Left forelimb (tissue), 1 donor: ENCODE measurements around the gene CACNA2D3.

Experiments
- DNase-seq: peaks from one replicate; pipeline ENCODE4 v3.0.0-alpha.2; 2018; ENCODE audit warnings: low spot score

Gene CACNA2D3

DNA sequence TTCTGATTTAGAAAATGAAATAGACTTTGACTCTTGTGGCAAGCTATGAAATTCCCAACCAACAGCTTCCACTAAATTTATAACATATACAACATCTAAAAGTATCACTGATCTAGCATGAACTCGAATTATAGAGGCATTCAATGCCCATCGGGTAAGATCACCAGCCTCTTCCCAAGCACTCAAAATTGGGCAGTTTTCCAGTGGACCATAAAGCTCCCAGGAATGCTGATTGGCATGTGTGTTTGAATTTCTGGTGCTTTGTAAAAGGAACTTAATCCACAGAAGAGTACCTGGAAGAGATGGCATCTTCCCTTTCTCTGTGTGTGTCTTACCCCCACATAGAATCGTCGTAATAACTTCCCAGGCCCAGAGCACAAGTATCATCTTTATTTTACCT lies 795.5 kb downstream of the CACNA2D3 start:
- no peak for DNase-seq

DNA sequence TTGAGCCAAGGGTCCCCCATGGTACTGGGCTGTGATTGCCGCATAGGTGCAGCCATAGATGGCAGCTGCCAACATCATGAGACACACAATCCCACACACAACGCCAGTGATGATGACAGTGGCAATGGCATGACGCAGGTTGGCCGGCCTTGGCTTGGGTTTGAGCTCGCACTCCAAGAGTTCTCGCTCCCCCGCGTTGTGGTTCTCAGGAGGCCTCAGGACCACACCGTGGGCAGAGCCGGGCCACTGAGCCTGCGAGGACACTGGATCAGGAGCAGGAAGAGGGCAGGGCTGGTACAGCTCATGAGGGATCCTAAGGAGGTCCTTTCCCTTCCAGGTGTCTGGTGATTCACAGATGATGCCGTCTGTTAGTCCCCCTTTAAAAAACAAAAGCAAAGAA lies 796.2 kb downstream of the CACNA2D3 start:
- no peak for DNase-seq

DNA sequence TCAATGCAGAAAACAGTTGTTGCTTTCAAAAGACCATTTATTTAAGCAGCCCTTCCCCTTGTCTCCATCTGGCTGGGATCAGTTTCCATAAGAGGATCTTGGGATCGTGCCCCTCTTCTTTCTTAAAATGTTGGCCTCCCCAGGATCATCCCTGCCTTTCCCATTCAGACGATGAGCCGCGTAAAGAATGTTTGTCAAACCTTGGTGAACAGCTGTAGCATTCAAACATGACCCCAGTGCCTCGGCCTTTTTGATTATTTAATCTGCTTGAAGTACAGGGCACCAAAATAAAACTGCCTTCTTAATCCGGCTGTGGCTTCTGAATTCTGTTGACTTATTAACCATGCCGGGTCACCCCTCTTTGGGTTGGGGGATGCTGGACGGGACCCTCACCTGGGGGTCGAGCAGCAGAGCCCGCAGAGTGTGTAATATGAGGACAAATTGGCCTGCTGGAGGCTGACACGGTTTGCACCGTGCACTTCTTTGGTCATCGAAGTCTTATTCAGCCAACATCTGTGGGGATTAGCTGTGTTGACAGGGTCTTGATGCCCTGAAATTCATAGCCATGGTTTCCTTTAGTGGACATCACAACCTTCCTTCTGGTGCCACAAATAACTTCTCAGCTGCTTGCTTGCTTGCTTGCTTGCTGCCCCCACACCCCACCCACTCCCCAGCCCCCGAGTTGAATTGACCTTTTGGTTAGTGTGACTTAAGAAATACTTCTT lies 805.9 kb downstream of the CACNA2D3 start, which contains the start of gene LRTM1:
Gene LRTM1, minus strand, starts transcription at position 14 of the 725 bp plus-strand sequence. CDS start 148 bp downstream, outside the sequence.
- no peak for DNase-seq

DNA sequence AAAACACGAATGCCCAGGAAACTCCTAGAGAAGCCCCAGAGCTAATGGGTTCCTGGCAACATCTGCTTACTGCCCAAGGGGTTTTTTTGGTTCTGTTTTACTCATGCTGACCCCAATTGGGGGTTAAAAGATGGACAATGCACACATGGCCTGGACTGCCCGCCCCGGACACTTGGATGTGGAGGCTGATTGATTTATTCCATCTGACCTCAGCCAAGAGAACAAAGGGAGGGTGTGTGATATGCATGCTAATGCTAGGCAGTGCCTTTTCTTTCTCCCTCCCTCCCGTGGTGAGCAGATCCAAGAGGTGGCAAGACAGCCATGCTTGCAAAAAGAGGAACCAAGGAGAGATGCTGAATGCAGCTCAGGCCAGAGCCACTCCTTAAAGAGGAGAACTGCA lies 808.8 kb downstream of the CACNA2D3 start:
- no peak for DNase-seq

DNA sequence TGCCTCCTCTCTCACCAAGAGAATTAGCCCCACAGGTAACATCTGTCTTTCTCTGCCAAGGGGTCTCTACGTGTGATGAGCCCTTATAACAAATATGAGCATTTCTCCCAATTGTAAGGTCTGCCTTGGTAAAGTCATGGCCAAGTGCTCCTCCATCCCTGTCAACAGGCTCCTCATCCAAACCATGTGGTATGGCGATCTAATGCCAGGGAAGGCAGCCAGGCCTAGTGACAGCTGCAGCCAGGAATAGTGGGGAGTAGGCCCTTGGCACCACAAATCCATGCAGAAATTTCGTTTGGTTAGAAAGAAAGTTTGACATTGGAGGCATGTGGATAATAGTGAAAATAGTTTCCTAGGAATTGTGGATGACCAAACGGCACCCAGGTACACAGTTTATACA lies 810.3 kb downstream of the CACNA2D3 start:
- no peak for DNase-seq

DNA sequence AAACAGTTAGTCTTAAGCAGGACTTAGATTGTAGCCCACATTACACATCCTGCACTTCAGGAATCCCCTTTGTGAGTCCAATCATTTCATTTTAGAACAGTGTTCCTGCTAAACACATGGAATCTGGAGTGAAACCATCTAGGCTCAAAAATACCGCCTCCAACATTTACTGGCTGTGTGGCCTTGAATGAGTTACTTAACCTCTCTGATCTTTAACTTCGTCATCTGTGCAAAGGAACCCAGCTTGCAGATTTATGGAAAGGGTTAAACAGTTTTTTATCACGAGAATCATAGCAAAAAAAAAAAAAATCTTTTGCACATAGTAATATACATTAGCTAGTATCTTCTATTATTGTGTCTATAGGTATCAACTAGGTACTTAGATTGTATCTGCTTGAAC lies 813.5 kb downstream of the CACNA2D3 start:
- no peak for DNase-seq

DNA sequence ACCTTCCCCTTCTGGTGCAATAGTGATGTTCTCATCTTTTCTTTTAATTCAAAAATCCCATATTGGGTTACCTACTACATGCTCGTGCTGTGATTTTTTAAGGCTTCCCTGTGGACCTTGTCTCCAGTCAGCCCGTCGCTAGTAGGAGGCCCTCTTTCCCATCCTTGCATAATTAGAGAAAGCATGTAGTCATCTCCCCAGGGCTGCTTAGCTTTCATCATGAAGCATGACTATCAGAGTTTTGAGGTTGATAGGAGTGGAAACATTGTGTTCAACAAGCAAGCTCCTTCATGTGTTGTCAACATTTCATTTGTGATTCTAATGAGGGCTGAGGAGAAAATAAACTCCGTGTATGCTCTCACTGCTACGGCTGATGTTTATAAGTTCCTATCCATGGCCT lies 814.2 kb downstream of the CACNA2D3 start:
- no peak for DNase-seq

DNA sequence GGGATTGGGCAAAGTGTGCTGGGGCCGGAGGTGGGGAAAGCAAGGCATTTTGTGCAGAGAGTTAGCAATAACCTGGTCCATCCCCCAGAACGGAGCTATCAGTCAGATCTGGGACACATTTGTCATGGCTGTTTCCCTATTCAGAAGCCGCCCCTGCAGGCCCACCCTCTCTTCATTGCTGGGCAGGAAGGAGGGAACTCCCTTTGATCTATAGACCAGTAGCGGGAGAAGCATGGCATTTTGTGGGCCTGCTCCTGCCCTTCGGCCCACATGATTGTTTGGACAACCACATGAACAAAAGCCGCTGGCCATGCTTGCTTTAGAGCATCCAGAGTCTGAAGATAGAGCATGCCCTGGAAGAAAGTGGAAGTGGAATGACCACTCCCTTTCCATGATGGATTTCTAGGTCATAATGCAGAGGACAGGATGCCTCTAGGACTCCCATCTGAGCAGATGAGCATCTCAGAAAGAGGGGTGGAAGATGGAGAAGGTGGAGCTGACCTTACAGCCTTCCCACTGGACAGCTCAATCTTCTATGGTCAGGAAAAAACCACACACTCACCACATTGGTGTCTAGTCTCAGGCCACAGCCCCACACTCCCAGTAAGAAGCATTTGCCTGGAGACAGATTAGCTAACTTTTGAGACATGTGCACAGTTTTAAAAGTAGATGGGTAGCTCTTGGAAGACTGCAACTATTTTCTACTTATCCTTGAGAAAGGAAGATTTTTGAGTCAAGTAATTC lies 817.4 kb downstream of the CACNA2D3 start:
- no peak for DNase-seq

DNA sequence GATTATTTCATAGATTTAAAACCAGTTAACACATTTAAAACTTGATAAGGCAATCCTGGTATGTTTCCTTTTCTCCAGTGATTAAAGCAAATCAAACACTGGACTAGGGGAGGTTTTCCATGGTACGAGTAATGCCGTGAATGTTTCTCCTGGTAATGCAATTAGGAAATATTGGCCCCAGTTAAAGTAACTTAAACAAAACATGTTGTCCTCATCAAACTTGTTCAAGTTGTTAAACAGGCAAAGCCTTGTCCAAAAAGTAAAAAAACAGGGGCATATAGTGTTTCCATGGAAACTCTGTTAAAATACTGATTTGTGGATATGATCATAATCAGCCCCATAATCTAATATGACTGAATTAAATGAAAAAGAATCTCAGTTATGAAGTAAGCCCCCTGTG lies 818.6 kb downstream of the CACNA2D3 start:
- no peak for DNase-seq

DNA sequence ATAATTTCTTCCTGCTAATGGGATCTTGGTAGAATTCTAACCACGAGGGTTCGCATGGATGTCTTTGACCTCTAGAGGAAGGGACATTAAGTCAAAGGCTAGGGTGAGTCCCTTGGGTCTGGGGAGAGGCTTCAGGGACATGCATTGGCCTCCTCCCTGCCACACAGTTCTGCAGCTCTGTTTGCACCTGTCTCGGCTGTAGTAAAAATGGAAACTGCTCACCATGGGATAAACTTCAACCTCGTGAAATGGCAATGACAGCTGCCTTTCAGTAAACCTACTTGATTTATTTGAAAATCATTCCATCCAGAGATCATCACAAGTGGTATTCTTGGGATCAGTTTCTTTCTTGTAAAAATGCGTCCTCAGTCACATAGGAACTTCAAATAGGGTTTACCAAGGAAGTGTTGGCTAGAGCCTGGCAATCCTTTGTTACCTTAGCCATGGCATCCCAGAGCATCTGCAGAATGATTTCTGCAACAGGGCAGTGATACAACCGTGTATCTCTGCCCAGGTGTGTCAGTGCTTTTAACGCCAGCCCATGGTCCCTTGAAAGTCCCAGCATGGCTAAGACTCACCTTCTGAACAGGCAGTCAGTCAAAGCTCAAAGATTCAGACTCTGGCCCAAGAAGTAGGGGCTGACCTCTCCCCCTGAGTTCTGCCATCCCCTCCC lies 819.5 kb downstream of the CACNA2D3 start:
- DNase-seq: no peak

DNA sequence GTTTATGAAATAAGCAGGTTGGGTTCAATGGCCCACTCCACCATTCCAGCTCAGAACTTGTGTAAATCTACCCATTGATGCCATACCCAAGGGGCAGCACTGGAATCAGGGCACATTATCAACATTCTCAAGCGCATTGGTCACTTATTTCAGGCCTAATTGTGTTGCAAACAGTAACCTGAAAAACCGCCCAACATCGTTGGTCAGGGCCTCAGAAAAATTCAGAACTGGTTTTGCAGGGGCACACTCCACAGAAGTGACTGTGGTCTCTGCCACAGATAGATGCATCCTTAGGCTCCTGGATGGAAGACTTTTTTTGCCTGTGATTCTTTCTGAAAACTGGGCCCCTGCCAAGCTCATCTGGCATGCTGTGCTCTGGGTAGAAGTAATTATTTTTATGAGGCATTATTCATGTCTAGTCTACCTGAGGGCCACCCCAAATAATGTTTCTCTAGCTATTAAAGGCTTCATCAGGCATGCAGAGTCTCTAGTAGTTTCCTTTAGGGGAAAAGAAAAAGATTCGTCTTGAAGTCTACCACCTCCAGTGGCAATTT lies 827.2 kb downstream of the CACNA2D3 start:
- DNase-seq: no peak

DNA sequence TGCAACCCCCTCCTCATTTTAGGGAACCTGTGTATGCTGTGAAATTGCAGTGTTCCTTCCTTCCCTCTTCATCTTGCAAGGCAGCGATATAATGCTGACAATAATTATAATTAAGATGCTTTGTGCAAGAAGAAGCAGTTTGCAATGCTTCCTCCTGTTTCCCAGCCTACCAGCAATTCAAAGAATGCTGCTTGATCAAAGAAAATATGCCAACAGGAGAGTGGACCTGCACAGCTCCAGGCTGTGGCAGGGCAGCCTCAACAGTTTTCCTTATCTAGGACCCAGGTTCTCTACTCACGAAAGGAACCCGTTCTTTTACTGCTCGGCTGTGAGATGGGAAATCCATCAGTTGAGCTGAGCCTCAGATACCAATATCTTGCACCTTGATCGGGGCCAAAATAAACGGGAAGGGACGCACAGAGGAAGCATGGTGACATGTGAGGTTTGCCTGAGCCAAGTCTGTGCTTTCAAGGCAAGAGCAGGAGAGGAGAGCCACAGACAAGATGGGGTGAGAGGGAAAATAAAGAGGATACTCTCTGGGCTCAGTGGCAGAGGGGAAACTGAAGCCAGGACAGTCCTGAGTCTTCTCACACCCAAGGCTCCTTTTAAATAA lies 828.1 kb downstream of the CACNA2D3 start:
- no peak for DNase-seq

DNA sequence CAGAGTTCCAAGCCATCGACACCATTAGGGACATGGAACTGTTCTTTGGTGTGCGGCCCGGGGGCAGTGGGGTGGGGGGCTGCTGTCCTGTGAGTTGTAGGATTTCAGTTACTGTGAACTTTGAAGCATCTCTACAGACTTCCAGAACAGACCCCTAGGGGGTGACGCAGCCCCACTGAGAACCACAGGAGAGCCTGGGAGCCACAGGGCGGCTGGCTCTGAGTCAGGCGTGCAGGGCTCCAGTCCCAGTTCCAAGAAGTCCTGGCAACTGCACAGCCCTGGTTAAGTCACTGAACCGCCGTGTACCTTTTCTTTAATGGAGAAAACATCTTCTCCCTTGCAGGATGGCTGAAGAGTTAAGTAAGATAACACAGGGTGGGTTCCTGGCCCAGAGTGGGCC lies 829.1 kb downstream of the CACNA2D3 start:
- peak; percentile 76 for DNase-seq

DNA sequence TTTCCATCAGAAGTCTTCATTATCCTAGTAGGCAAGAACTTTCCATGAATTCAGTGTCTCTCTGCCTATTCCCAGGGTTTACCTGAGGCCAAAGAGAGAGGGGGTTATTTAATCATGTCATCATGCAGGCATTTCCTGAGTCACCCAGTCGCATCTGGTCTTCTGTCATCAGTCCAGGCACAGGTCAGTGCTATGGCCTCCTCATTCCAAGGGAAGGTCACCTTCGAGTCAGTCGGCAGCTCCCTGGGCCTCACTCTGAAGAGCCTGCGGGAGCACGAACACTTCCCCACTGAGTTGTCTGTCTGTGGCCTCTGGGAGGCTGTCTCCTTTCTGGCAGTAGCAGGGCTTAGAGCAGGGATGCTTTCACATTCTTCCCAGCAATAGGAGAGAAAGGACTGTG lies 831.7 kb downstream of the CACNA2D3 start:
- no peak for DNase-seq

DNA sequence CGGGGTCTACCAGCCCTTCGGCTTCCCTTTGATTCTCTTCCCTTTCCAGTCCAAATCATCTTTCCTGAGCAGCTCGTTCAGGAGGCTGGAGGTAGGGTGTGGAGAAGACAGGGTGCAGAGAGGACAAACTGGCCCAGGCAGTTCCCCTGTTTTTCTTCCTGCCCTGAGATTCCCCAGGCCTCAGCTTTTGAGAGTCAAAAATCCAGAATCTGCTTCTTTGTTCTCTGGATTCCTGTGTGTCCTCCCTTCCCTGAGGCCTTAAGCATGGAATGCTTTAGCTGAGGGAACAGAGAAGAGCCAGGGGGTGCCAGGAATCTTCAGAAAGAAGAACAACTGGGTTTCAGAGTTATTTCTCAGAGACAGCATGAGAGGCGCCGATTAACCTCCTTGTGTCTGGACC lies 832.2 kb downstream of the CACNA2D3 start:
- no peak for DNase-seq

DNA sequence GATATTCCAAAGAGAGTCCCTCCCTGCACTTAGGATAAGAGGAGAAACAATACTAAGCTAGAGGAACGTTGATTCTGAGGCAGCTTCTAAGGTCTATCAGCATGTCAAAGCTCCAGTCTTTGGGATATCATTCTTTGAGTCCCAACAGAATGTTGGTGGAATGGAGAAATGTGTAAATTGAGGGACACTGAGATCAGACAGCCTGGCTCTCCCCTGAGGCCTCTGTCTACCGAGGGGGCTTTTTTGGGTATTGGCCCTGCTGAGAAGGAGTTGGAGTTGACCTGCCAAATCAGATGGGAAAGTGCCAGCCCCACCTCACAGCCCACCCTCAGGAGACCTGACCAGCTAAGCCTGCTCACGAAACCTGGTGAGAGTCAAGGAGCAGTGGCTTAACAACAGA lies 833.1 kb downstream of the CACNA2D3 start:
- DNase-seq: no peak

DNA sequence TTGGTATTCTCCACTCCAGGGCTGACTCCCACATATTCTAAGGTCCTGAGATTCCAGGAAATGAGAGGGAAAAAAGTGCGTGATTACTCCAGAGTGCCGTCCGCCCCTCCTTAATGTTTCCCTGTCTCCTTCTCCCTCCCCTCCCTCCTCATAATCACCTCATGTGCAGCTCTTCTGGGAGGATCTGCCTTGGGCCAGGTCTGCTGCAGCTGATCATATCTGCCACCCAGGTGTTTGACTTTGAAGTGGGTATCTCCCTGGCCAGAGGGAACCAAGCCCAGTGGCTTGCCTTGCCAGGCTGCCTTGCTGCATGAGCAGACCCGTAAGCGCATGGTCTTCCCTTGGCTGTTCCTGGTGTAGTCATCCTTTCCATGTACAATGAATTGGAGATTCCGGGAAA lies 833.6 kb downstream of the CACNA2D3 start:
- DNase-seq: no peak

DNA sequence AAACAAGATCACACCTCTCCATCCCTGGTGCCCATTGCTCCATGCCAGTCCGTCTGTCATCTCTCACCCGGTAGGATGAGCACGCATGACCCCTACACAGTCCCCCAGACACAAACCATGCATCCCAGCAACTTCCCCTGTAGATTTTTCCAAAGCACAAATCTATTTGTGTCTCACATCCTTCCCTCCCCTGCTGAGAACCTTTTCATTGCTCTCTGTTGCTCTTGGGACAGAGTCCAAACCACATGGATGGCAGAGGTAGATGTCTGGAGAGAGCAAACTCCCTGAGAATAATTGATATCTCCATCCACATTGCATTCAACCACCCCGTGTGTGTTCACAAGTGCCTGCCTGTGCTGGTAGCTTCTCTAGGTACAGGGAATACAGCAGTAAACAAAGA lies 835.4 kb downstream of the CACNA2D3 start:
- no peak for DNase-seq

DNA sequence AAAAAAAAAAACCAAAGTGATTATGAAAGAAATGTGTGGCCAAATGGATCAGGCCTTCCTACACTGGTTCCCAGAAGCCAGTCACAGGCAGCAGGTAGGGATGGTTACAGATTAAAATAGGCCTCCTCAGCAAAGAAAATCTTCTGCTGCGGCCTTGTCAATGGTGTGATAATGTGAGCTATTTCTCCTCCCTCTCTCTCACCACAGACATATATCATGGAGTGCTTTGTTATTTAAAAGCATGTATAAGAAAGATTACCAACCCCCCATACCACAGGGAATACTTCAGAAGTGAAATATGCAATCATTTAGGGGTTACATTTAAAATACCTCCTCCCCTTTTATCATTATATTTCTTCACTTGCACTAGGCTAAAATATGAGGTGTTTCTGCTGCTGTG lies 837.7 kb downstream of the CACNA2D3 start:
- DNase-seq: no peak

DNA sequence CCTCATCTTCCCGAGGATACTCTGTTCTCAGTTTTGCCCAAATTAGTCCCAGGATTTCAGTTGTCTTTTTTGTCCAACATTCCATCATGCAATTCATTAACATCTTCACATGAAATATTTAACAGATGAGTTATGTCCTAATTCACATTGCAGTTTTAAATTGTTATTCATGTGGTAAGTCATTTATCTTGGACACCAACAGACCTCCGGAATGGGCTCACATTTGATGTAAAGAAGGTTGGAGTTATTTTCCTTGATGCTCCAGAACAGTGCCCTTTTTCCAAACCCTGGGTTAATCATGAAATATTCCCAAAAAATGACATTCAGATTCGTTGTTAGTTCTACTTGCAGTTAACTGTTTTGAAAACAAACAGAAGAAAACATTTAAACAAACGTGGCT lies 838.3 kb downstream of the CACNA2D3 start:
- no peak for DNase-seq

DNA sequence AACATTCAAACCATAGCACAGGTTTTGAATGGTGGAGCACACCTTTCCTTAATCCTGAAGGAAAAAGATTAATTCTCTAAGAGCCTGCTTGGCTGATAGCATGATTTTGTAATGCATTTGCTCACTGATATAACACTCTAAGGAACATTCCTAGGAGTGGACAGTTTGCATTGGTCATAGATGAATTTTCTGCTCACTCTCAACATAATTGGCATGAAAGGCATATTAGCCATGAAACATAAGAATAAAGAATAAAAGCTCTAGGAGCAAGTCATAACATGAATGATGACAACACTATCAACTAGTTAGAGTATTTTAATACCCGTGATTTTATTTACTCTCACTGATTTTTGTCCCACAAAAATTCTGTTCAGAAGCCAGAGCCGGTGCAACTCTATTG lies 839.8 kb downstream of the CACNA2D3 start:
- DNase-seq: no peak

DNA sequence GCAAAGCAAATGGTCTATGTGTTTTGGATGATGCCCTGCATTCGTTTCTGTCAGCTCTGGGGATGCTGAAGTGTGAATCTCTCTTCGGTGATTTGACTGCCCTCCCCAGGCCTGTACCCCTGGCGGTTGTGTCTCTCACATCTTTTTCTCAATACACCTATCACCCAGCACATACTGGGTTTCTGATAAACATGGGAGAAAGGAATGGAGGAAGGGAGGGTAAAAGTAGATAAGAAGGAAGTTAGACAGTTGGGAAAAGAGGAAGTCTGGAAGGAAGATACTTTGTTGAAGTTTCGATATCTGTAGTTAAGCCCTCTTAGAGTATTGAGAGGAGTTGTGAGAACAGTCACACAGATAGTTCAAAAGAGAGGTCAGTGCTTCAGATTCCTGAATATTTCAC lies 841.3 kb downstream of the CACNA2D3 start:
- DNase-seq: no peak
